GM18873 (cell line): ENCODE measurements around the gene NFKBIE.
A peak's percentile ranks its signal among the peaks of the same experiment; 100 is the strongest.
"Not testable (repeated sequence)": the region's sequence is repeated elsewhere in the genome, so short reads cannot be mapped to it uniquely, and the experiment has no call there.

Experiments used
- ATAC-seq: cut with Tn5 transposase; IDR thresholded peaks from one replicate; pipeline ENCODE4 v1.9.1; 2021; ENCODE audit warnings: mild to moderate bottlenecking, moderate library complexity, moderate number of reproducible peaks; ENCODE audit not compliant: unreplicated experiment, low FRiP score

Gene NFKBIE

GRCh38 chr6:44247338-44248302, 17.7 kb downstream of the NFKBIE start:
- ATAC-seq, result peak; percentile 17

GRCh38 chr6:44246663-44247337, 18.6 kb downstream of the NFKBIE start, which contains the start of gene HSP90AB1:
Gene HSP90AB1, plus strand, starts transcription at chr6:44247101. Its CDS starts 1,529 bp downstream, at chr6:44248630.
- ATAC-seq, result peak; percentile 59

GRCh38 chr6:44245912-44246662, 19.3 kb downstream of the NFKBIE start:
- peak; percentile 38 for ATAC-seq

- ATAC-seq, result no peak
These were observed 19.9 kb downstream of the NFKBIE start for GRCh38 chr6:44245391-44245911.

GRCh38 chr6:44243345-44243744, 22.0 kb downstream of the NFKBIE start:
- ATAC-seq, result no peak

GRCh38 chr6:44238687-44239350, 26.5 kb downstream of the NFKBIE start:
- ATAC-seq, result no peak

GRCh38 chr6:44237813-44238433, 27.4 kb downstream of the NFKBIE start:
- ATAC-seq, result no peak

- no peak for ATAC-seq
These were observed 28.1 kb downstream of the NFKBIE start for GRCh38 chr6:44237021-44237812.

GRCh38 chr6:44235891-44236516, 29.3 kb downstream of the NFKBIE start:
- ATAC-seq, result no peak

- ATAC-seq, result no peak
These were observed 30.1 kb downstream of the NFKBIE start for GRCh38 chr6:44235269-44235668.

GRCh38 chr6:44234101-44235025, 31.0 kb downstream of the NFKBIE start:
- ATAC-seq, result no peak

- ATAC-seq, result no peak
These were observed 31.7 kb downstream of the NFKBIE start for GRCh38 chr6:44233567-44234100.

- no peak for ATAC-seq
These were observed 32.4 kb downstream of the NFKBIE start for GRCh38 chr6:44232676-44233566.

GRCh38 chr6:44231426-44231825, 33.9 kb downstream of the NFKBIE start:
- ATAC-seq, result not testable (repeated sequence)

GRCh38 chr6:44230034-44230675, 35.2 kb downstream of the NFKBIE start:
- no peak for ATAC-seq
